ENCODE data around the gene SLC47A2. TPM values are rescaled to one million over a fixed set of nuclear protein-coding genes. Genes with fewer than 3 reads are reported as not detected.

The SLC47A2 gene
- total RNA-seq, 1 donor from 2014 or later = not detected

DNA sequence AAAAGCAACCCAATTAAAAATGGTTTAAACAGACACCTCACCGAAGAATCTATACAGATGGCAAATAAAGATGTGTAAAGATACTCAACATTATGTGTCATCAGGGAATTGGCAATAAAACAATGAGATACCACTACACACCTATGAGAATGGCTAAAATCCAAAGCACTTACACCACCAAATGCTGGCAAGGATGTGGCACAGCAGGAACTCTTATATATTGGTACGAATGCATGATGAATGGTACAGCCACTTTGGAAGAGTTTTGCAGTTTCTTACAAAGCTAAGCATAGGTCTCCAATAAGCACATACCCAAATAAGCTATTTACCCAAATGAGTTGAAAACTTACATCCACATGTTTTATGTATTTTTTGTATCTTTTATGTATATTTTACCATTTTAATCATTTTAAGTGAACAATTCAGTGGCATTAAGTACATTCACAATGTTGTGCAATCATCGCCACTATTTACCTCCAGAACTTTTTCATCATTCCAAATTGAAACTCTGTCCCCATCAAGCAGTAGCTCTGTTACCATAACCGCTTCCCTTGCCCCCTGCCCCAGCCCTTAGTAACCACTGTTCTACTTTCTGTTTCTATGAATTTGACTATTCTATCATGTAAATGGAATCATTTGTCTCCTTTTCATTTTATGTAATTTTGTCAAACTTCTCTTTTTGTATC, 74.6 kb downstream of the SLC47A2 start:
- no peak for TF ChIP-seq CTCF (IDR thresholded peaks at IDR 0.05; ENCODE audit: unreplicated experiment)
- H3K27me3 Mint-ChIP-seq (ENCODE audit: unreplicated experiment) = peaks cover 3% of the 10 kb centered on the region
- no peak overlapping the region for H3K27ac Mint-ChIP-seq (ENCODE audit: unreplicated experiment)
- no peaks in the 10 kb centered on the region for H3K4me1 Mint-ChIP-seq (ENCODE audit: unreplicated experiment)
- no peak overlapping the region for H3K4me3 Mint-ChIP-seq (ENCODE audit: unreplicated experiment)
- no peak for DNase-seq (ENCODE audit: low spot score)
- H3K9me3 Mint-ChIP-seq (ENCODE audit: unreplicated experiment) = no peaks in the 10 kb centered on the region
- H3K36me3 Mint-ChIP-seq (ENCODE audit: low read depth, unreplicated experiment) = no peaks in the 10 kb centered on the region

DNA sequence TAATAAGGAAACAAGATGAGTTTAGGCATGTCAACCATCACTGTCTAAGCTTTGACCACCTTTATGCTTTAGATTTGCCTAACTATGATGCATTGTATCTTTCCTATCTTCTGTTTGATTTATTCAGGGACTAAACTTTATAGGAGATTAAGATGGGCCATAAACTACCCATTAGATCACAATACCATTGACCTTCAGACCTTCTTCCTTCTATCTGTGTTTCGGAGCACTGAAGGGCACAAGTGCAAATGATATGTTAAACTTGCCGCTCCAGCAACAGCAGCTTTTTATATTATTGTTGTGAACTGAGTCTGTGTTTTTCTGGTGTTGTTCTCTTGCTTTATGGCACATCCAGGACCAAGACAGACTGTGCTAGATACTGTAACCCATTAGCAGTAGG, 84.5 kb downstream of the SLC47A2 start:
- H3K4me3 Mint-ChIP-seq (ENCODE audit: unreplicated experiment) = no peak overlapping the region
- H3K4me1 Mint-ChIP-seq (ENCODE audit: unreplicated experiment) = no peaks in the 10 kb centered on the region
- no peaks in the 10 kb centered on the region for H3K36me3 Mint-ChIP-seq (ENCODE audit: low read depth, unreplicated experiment)
- no peak overlapping the region for H3K27ac Mint-ChIP-seq (ENCODE audit: unreplicated experiment)
- DNase-seq (ENCODE audit: low spot score) = no peak
- no peak for TF ChIP-seq CTCF (IDR thresholded peaks at IDR 0.05; ENCODE audit: unreplicated experiment)
- no peaks in the 10 kb centered on the region for H3K27me3 Mint-ChIP-seq (ENCODE audit: unreplicated experiment)
- H3K9me3 Mint-ChIP-seq (ENCODE audit: unreplicated experiment) = no peaks in the 10 kb centered on the region

DNA sequence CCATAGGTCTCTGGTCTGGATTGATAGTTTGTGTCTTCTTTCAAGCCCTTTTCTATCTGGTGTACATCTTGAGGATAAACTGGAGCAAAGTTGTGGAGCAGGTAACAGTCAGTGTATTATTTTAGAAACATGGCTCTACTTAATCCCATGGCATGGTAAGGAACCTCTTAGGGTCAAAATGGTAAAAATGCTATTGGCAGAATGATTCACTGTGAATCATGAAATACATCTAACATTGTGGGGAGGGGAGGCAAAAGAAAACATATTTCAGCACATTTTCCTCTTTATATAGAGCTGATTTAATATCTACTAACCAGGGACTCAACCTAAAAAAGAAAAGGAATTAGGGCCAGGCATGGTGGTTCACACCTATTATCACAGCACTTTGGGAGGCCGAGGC, 85.7 kb downstream of the SLC47A2 start:
- TF ChIP-seq CTCF (IDR thresholded peaks at IDR 0.05; ENCODE audit: unreplicated experiment) = no peak
- no peaks in the 10 kb centered on the region for H3K27me3 Mint-ChIP-seq (ENCODE audit: unreplicated experiment)
- H3K9me3 Mint-ChIP-seq (ENCODE audit: unreplicated experiment) = no peaks in the 10 kb centered on the region
- H3K4me1 Mint-ChIP-seq (ENCODE audit: unreplicated experiment) = no peaks in the 10 kb centered on the region
- no peak overlapping the region for H3K4me3 Mint-ChIP-seq (ENCODE audit: unreplicated experiment)
- no peak overlapping the region for H3K27ac Mint-ChIP-seq (ENCODE audit: unreplicated experiment)
- H3K36me3 Mint-ChIP-seq (ENCODE audit: low read depth, unreplicated experiment) = no peaks in the 10 kb centered on the region
- DNase-seq (ENCODE audit: low spot score) = no peak

GRCh38 chr17:19630035-19630434, 86.3 kb downstream of the SLC47A2 start:
- Mint-ChIP-seq H3K27ac (ENCODE audit: unreplicated experiment) (no peak overlapping the region), H3K9me3 (ENCODE audit: unreplicated experiment) (no peaks in the 10 kb centered on the region), H3K36me3 (ENCODE audit: low read depth, unreplicated experiment) (no peaks in the 10 kb centered on the region), H3K4me3 (ENCODE audit: unreplicated experiment) (no peak overlapping the region), H3K27me3 (ENCODE audit: unreplicated experiment) (no peaks in the 10 kb centered on the region), H3K4me1 (ENCODE audit: unreplicated experiment) (no peaks in the 10 kb centered on the region)
- DNase-seq (ENCODE audit: low spot score) = no peak
- TF ChIP-seq CTCF (IDR thresholded peaks at IDR 0.05; ENCODE audit: unreplicated experiment) = no peak

DNA sequence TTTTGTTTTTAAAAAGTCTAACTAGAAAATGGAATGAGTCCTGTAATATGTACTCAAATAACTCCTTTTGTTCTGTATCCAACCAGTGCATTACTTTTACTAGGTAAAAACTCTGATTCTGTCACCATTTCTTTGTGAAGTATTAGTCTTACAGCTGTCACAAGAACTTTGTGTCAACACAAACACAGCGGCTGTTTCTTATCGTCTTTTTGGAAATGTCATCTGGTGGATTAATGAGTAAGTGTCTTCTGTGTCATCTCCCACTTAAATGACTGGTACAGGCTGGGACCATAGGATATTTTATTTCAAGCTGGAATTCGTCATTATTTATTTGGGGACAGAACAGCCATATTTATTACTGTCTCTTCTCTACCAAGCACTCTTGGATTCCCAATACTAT, 86.9 kb downstream of the SLC47A2 start:
- TF ChIP-seq CTCF (IDR thresholded peaks at IDR 0.05; ENCODE audit: unreplicated experiment) = no peak
- Mint-ChIP-seq H3K36me3 (ENCODE audit: low read depth, unreplicated experiment) (no peaks in the 10 kb centered on the region), H3K9me3 (ENCODE audit: unreplicated experiment) (no peaks in the 10 kb centered on the region), H3K27me3 (ENCODE audit: unreplicated experiment) (no peaks in the 10 kb centered on the region), H3K4me1 (ENCODE audit: unreplicated experiment) (no peaks in the 10 kb centered on the region), H3K4me3 (ENCODE audit: unreplicated experiment) (no peak overlapping the region), H3K27ac (ENCODE audit: unreplicated experiment) (no peak overlapping the region)
- no peak for DNase-seq (ENCODE audit: low spot score)

Other genes starting within 250 kb of the SLC47A2 start
- 6.8 TPM for gene SLC47A1, start 182.7 kb downstream of the SLC47A2 start, total RNA-seq (ENCODE audit: unreplicated experiment)
- gene ALDH3A2, start 67.8 kb downstream of the SLC47A2 start, total RNA-seq (ENCODE audit: unreplicated experiment) = 21.0 TPM
- gene ALDH3A1, start 31.7 kb upstream of the SLC47A2 start, total RNA-seq (ENCODE audit: unreplicated experiment) = 0.31 TPM
- 15.7 TPM for gene ULK2, start 151.4 kb upstream of the SLC47A2 start, total RNA-seq (ENCODE audit: unreplicated experiment)

All from endothelial cell (in vitro differentiated cells).